ENCODE results near the gene COL9A3.

The COL9A3 gene

DNA sequence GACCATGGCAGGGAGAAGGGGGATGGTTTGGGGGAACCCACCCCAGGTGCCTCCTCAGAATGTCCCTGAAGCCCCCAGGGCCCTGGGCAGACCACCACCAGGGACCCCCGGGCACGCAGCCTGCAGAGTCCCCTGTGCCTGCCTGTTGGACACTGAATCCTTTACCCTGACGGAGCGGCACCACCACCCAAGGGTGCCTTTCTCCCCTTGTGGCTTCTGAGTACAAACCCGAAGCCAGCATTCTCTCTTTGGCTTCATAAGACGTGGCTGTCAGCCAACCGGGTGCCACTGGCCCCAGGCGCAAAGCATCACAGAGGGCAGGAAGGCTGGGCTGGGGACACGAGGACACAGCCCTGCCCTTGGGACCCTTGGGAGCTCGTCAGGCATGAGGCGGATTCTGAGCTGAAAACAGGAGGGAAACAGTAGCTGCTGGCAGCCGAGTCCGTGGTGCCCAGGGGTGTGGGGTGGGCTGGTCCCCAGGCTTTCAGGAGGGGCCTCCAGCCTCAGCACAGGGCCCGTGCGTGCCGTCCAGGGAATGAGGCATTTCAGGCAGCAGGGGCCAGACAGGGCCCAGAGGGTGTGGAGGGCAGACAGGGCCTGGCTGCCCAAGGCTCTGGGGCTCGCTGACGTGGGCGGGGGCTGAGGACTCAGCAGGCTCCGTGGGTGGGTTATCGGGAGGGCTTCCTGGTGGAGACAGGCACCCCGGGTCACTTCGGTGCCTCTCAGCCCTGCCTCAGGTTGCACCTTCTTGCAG, 3.5 kb downstream of the COL9A3 start:
- Histone ChIP-seq H3K4me3 (ENCODE audit: low read depth in 1 of 2, low read length in 1 of 2) (no peak overlapping the region), H3K4me1 (ENCODE audit: control insufficient read depth in 1 of 2, insufficient read depth in 1 of 2, low read depth in 1 of 2, low read length in 1 of 2) (peaks cover 7 to 26% of the 10 kb centered on the region in 2 experiments), H3K36me3 (no peaks in the 10 kb centered on the region), H3K9me3 (no peaks in the 10 kb centered on the region), H3K27ac (no peak overlapping the region), H3K27me3 (peaks cover 73% of the 10 kb centered on the region)
- TF ChIP-seq, protein P1, sequence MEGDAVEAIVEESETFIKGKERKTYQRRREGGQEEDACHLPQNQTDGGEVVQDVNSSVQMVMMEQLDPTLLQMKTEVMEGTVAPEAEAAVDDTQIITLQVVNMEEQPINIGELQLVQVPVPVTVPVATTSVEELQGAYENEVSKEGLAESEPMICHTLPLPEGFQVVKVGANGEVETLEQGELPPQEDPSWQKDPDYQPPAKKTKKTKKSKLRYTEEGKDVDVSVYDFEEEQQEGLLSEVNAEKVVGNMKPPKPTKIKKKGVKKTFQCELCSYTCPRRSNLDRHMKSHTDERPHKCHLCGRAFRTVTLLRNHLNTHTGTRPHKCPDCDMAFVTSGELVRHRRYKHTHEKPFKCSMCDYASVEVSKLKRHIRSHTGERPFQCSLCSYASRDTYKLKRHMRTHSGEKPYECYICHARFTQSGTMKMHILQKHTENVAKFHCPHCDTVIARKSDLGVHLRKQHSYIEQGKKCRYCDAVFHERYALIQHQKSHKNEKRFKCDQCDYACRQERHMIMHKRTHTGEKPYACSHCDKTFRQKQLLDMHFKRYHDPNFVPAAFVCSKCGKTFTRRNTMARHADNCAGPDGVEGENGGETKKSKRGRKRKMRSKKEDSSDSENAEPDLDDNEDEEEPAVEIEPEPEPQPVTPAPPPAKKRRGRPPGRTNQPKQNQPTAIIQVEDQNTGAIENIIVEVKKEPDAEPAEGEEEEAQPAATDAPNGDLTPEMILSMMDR (IDR thresholded peaks at IDR 0.05): no peak

GRCh38 chr20:62820962-62821725, 4.3 kb downstream of the COL9A3 start:
- Histone ChIP-seq H3K27me3 (peaks cover 65% of the 10 kb centered on the region), H3K36me3 (no peaks in the 10 kb centered on the region), H3K4me1 (ENCODE audit: control insufficient read depth in 1 of 2, insufficient read depth in 1 of 2, low read depth in 1 of 2, low read length in 1 of 2) (peaks cover 7 to 19% of the 10 kb centered on the region in 2 experiments), H3K4me3 (ENCODE audit: low read depth in 1 of 2, low read length in 1 of 2) (no peak overlapping the region), H3K9me3 (no peaks in the 10 kb centered on the region), H3K27ac (no peak overlapping the region)
- TF ChIP-seq, protein P1 (IDR thresholded peaks at IDR 0.05): no peak

DNA sequence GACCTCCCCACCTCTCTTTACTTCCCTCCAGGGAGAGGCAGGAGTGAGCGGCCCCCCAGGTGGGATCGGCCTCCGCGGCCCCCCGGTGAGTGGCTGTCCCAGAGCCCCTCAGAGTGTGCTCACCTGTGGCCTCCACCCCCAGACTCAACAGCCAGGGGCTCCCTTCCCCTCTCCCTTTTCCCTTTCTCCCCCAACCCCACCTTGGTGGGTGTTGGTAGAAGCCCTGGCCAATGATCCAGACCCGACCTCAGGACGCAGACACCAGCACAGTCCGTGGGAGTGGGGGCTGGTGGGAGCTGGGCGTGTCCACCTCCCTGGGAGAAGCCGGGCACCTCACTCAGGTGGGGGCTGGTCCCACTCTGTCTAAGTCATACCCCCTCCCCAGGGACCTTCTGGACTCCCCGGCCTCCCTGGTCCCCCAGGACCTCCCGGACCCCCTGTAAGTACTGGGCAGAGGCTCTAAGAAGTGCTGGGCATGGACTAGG, 4.9 kb downstream of the COL9A3 start:
- Histone ChIP-seq H3K4me1 (ENCODE audit: control insufficient read depth in 1 of 2, insufficient read depth in 1 of 2, low read depth in 1 of 2, low read length in 1 of 2) (peaks cover 7 to 13% of the 10 kb centered on the region in 2 experiments), H3K4me3 (ENCODE audit: low read depth in 1 of 2, low read length in 1 of 2) (no peak overlapping the region), H3K27me3 (peaks cover 59% of the 10 kb centered on the region), H3K27ac (no peak overlapping the region), H3K36me3 (no peaks in the 10 kb centered on the region), H3K9me3 (no peaks in the 10 kb centered on the region)
- TF ChIP-seq, protein P1 (IDR thresholded peaks at IDR 0.05): no peak

- TF ChIP-seq, protein P1 (IDR thresholded peaks at IDR 0.05): no peak
- H3K4me3 ChIP-seq (ENCODE audit: low read depth in 1 of 2, low read length in 1 of 2): no peak overlapping the region
- H3K4me1 ChIP-seq (ENCODE audit: control insufficient read depth in 1 of 2, insufficient read depth in 1 of 2, low read depth in 1 of 2, low read length in 1 of 2): peaks cover 7 to 9% of the 10 kb centered on the region in 2 experiments
- no peak overlapping the region for H3K27ac ChIP-seq
- H3K36me3 ChIP-seq: no peaks in the 10 kb centered on the region
- no peaks in the 10 kb centered on the region for H3K9me3 ChIP-seq
- peaks cover 54% of the 10 kb centered on the region for H3K27me3 ChIP-seq
Observed at GRCh38 chr20:62822239-62822787, 5.5 kb downstream of the COL9A3 start.

DNA sequence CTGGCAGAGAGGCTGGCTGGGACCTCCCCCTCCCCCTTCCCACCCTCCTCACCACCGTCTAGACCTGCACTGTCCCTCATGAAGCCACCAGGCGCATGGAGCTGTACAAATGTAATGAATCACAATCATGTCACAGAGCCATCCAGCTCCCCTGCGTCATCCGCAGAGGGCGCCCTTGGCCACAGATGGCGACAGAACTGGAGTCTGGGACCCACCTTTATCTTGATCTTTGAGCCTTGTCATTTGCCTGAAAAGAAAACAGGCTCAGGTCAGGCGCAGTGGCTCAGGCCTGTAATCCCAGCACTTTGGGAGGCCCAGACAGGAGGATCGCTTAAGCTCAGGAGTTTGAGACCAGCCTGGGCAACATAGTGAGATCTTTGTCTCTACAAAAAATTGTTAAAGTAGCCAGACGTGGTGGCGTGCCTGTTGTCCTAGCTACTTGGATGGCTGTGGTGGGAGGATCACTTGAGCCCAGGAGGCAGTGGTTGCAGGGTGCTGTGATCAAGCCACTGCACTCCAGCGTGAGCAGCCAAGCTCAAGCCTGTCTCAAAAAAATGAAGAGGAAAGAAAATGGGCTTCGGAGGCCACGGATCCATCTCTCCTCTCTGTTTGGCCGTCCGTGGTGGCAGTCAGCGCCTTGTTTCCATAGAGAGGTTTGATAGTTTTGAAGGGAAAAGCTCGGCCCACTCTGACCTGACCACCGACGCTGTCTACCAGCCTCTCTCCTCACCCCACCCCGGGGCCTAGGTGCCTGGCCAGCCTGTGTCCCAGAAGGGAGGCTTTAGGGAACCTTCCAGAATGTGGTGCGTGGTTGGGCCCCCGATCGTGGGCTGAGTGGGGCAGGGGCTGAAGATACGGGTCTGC, 6.2 kb downstream of the COL9A3 start:
- Histone ChIP-seq H3K4me3 (ENCODE audit: low read depth in 1 of 2, low read length in 1 of 2) (no peak overlapping the region), H3K36me3 (no peaks in the 10 kb centered on the region), H3K27ac (no peak overlapping the region), H3K9me3 (no peaks in the 10 kb centered on the region), H3K4me1 (ENCODE audit: control insufficient read depth in 1 of 2, insufficient read depth in 1 of 2, low read depth in 1 of 2, low read length in 1 of 2) (peaks cover 7 to 9% of the 10 kb centered on the region in 2 experiments), H3K27me3 (peaks cover 47% of the 10 kb centered on the region)
- TF ChIP-seq, protein P1 (IDR thresholded peaks at IDR 0.05): no peak

All from neutrophil (primary cell).